ENCODE data around the gene UBE2R2. TPM values are rescaled to one million over a fixed set of nuclear protein-coding genes. Genes with fewer than 3 reads are reported as not detected.

Gene UBE2R2
- total and polyA plus RNA-seq, 2 of the 8 experiments (the other 6 are each of a cell fraction or from before 2014, with no cell fraction given) = 19.4 to 42.1 TPM

DNA sequence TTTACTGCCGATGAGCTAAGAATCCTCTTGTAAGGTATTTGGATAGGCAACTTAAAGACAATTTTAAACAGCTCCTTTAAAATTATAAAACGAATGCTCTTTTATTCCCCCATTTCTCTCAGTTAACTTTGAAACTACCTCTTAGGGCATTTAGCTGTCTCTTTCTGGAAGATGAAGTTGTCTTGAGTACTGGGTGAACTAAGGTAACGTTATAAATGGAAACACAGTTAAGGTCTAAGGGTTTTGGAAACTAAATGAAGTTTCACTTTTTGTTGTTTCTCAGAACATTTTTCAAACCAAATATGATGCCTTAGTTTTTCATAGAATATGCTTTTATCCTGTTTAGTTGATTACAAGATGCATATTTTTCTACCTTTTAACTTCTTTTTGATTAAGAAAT lies 6.8 kb downstream of the UBE2R2 start:
- H3K27ac ChIP-seq (ENCODE audit: low read depth, low read length) = no peak overlapping the region
- CTCF ChIA-PET (ENCODE audit: partially characterized antibody) = interaction anchor here (1.1 to 1.7 kb wide), 3 partner anchors 10 to 29 kb away, joined by 3 to 5 read pairs (median 3); no protein-coding TSS in a partner anchor
- DNase-seq (ENCODE audit: low read depth in 1 of 2, low spot score in 2 of 2) (no peak), FAIRE-seq (no peak)
- H3K36me3 ChIP-seq (ENCODE audit: control insufficient read depth in 2 of 4, insufficient read depth in 4 of 4, low read length in 3 of 4) = no peaks in the 10 kb centered on the region
- H3K56ac ChIP-seq (replicated peaks; ENCODE audit: insufficient read length, low read depth, low read length) = no peak overlapping the region
- H3K79me2 ChIP-seq (ENCODE audit: control insufficient read depth in 1 of 2, insufficient read depth in 2 of 2, low read length in 2 of 2) = peaks cover 23 to 93% of the 10 kb centered on the region in 2 experiments
- H3K9me3 ChIP-seq (ENCODE audit: insufficient read depth in 2 of 2, low read depth in 1 of 2, low read length in 1 of 2) = no peaks in the 10 kb centered on the region
- no peak overlapping the region for H3K14ac ChIP-seq (ENCODE audit: insufficient read length)
- no peaks in the 10 kb centered on the region for H3K27me3 ChIP-seq (replicated peaks in 1 of 4; ENCODE audit: control insufficient read depth in 3 of 4, extremely low read depth in 1 of 4, insufficient read depth in 3 of 4, low read length in 3 of 4)
- H2AFZ ChIP-seq (ENCODE audit: low read length) = no peak overlapping the region
- H4K20me1 ChIP-seq (replicated peaks in 1 of 2; ENCODE audit: control insufficient read depth in 1 of 2, insufficient read depth in 2 of 2, low read length in 2 of 2) = no peaks in the 10 kb centered on the region
- no peak overlapping the region for H4K91ac ChIP-seq (replicated peaks; ENCODE audit: insufficient read length, low read length)
- H2BK5ac ChIP-seq (ENCODE audit: low read depth, low read length) = no peak overlapping the region
- H4K8ac ChIP-seq (ENCODE audit: extremely low read depth, insufficient read depth, low read length) = no peak overlapping the region
- H4K5ac ChIP-seq (ENCODE audit: insufficient read length, low read depth, low read length) = no peak overlapping the region
- H2BK20ac ChIP-seq (ENCODE audit: low read length) = no peak overlapping the region
- POLR2A ChIA-PET (ENCODE audit: partially characterized antibody) = interaction anchor here (0.7 to 1.9 kb wide), 4 partner anchors 8 to 10 kb away, joined by 3 to 6 read pairs (median 4); no protein-coding TSS in a partner anchor
- H2BK120ac ChIP-seq (replicated peaks; ENCODE audit: low read depth, low read length) = no peak overlapping the region
- H3K4me1 ChIP-seq (replicated peaks in 1 of 4; ENCODE audit: control insufficient read depth in 3 of 4, insufficient read depth in 4 of 4, low read length in 3 of 4) = peaks cover 0 to 4% (median under 1%) of the 10 kb centered on the region in 4 experiments; a peak in 3 of 7 replicates
- no peak overlapping the region for H3K23ac ChIP-seq (ENCODE audit: insufficient read length)
- no peak overlapping the region for H3K4ac ChIP-seq (replicated peaks; ENCODE audit: insufficient read length, low read depth, low read length)
- H2BK15ac ChIP-seq (ENCODE audit: low read length) = no peak overlapping the region
- H3K18ac ChIP-seq (ENCODE audit: extremely low read depth, low read length) = no peak overlapping the region
- H3K4me3 ChIP-seq (ENCODE audit: extremely low read depth in 1 of 4, insufficient read depth in 2 of 4, low read depth in 3 of 4, low read length in 4 of 4) = no peak overlapping the region
- H3K79me1 ChIP-seq (ENCODE audit: low read depth, low read length) = peaks cover 2% of the 10 kb centered on the region; the same call in 1 of the 2 replicates
- no peak overlapping the region for H2BK12ac ChIP-seq (ENCODE audit: low read depth, low read length)
- no peak overlapping the region for H3K4me2 ChIP-seq (ENCODE audit: insufficient read depth in 1 of 2, low read depth in 2 of 2, low read length in 2 of 2)
- WGBS, 2 experiments (ENCODE audit: extremely low coverage in 1 of 2, insufficient coverage in 1 of 2, insufficient read length in 1 of 2, insufficient replicate concordance in 2 of 2, low coverage in 1 of 2, low lambda C conversion rate in 2 of 2, missing lambda C conversion rate in 1 of 2) = 88% methylated on average over 3 of the region's 3 CpGs; no CpG with 5 or more reads in 1 of the 2 experiments
- H2AK5ac ChIP-seq (ENCODE audit: low read depth, low read length) = no peak overlapping the region
- no peak overlapping the region for H3K9ac ChIP-seq (replicated peaks in 1 of 4; ENCODE audit: extremely low read depth in 1 of 4, low read depth in 3 of 4, low read length in 3 of 4)
- H3K23me2 ChIP-seq (ENCODE audit: low read depth, low read length) = no peaks in the 10 kb centered on the region
- no peak for TF ChIP-seq TAF7 (optimal IDR thresholded peaks at IDR 0.05; ENCODE audit: borderline replicate concordance, low read depth, low read length)
- TF ChIP-seq PHF8 (conservative IDR thresholded peaks at IDR 0.05; ENCODE audit: low read depth, low read length) = no peak
- TF ChIP-seq SRF (IDR thresholded peaks at IDR 0.05; ENCODE audit: low read depth, low read length) = no peak
- TF ChIP-seq TAF1 (IDR thresholded peaks at IDR 0.05; ENCODE audit: low read depth, low read length) = no peak
- no peak for TF ChIP-seq HDAC2 (IDR thresholded peaks at IDR 0.05; ENCODE audit: borderline replicate concordance in 1 of 2, low read depth in 2 of 2, low read length in 2 of 2)
- no peak for TF ChIP-seq CTBP2 (IDR thresholded peaks at IDR 0.05; ENCODE audit: borderline replicate concordance, insufficient read depth, insufficient read length, low read length)
- no peak for TF ChIP-seq SUZ12 (IDR thresholded peaks at IDR 0.05; ENCODE audit: low read length)
- no peak for TF ChIP-seq KDM5A (IDR thresholded peaks at IDR 0.05; ENCODE audit: low read length)
- no peak for TF ChIP-seq MAX (IDR thresholded peaks at IDR 0.05)
- TF ChIP-seq SAP30 (IDR thresholded peaks at IDR 0.05; ENCODE audit: insufficient read depth, insufficient replicate concordance, low read length) = no peak
- TF ChIP-seq ZNF274 (IDR thresholded peaks at IDR 0.05; ENCODE audit: borderline replicate concordance, extremely low read depth, low read length) = no peak
- no peak for TF ChIP-seq JUN (IDR thresholded peaks at IDR 0.05; ENCODE audit: low read depth, low read length)
- TF ChIP-seq EZH2 (IDR thresholded peaks at IDR 0.05; ENCODE audit: low read depth, low read length, severe bottlenecking) = no peak
